Tibial artery (tissue), 4 donors: ENCODE results near the gene LETM1.

ENCODE experiments used
- DNase-seq, 2 donors: peaks; one replicate each; pipeline ENCODE4 v3.0.0-alpha.2; 2019
- H3K27ac ChIP-seq, 2 donors: fragments of 200-600 bp; sonication (generic) in 1 of 2; 1 replicate in 1 of 2; 2 replicates in 1 of 2; pipeline ENCODE4 v1.5.1; 2018 to 2019; ENCODE audit warnings: mild to moderate bottlenecking in 1 of 2
- H3K27me3 ChIP-seq, 2 donors: fragments of 200-600 bp; sonication (generic) in 1 of 2; one replicate each; pipeline versions ENCODE4 v1.5.1 to v1.6.0; 2016 to 2019
- H3K36me3 ChIP-seq, 3 donors: fragments of 200-600 bp; sonication (generic) in 2 of 3; one replicate each; pipeline ENCODE4 v1.5.1; 2016 to 2019; ENCODE audit warnings: mild to moderate bottlenecking in 2 of 3
- H3K4me1 ChIP-seq, 4 donors: fragments of 200-600 bp; sonication (generic) in 2 of 4; 1 replicate in 3 of 4; 2 replicates in 1 of 4; pipeline ENCODE4 v1.5.1; 2016 to 2019
- H3K4me3 ChIP-seq, 2 donors: fragments of 200-600 bp; sonication (generic) in 1 of 2; 1 replicate in 1 of 2; 2 replicates in 1 of 2; pipeline ENCODE4 v1.5.1; 2018 to 2019; ENCODE audit warnings: mild to moderate bottlenecking in 2 of 2
- H3K9me3 ChIP-seq, 3 donors: fragments of 200-600 bp; sonication (generic) in 1 of 3; one replicate each; pipeline ENCODE4 v1.5.1; 2016 to 2019
- CTCF ChIP-seq, 2 experiments: fragments of 200-600 bp in 1 of 2; fragments of 450-650 bp in 1 of 2; IDR thresholded peaks; one replicate each; pipeline ENCODE4 v1.5.1; 2017 to 2019; ENCODE audit warnings: antibody characterized with exemption in 2 of 2, mild to moderate bottlenecking in 1 of 2, moderate library complexity in 1 of 2
- intact Hi-C: fragments of 100-400 bp; cut with DNase I; formaldehyde crosslinking; loops from one replicate; pipeline ENCODE4 v1.15.0; 2023; ENCODE audit warnings: low total_unique reads

Gene LETM1

DNA sequence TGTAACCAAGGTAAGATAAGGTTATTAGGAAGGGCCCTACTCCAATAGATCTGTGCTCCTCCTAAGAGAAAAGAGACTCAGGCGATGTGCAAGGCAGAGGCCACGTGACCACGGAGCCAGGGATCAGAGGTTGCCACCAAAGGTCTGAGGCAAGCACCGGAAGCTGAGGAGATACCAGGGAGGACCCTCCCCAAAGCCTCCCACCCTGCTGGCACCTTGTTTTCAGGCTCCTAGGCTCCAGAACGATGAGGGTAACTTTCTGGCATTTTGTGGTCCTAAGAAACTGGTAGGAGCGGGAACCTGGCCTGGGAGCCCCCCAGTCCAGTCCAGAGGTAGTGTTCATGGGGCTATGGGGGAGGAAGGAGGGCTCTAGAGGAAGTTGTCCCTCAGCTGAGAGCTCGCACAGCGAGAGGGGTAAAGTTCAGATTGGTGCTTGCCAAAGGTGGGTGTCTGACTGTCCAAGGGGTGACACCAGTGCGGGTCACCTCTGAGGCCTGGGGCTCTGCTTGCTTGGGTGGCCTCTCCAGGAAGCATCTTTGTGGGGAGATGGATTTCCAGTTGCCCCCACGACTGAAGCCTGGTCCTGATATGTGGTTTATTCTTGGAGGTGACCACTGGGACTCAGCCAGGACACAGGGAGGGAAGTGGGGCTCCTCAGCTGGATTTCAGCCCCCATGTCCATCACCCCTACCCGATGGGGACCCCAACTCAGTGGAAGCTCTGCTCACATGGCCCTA is 7.5 kb upstream of the LETM1 start:
- H3K9me3 ChIP-seq, result no peaks in the 10 kb centered on the region
- TF ChIP-seq CTCF (IDR thresholded peaks at IDR 0.05), result no peak
- H3K4me1 ChIP-seq, result peaks cover 0 to 7% (median 3%) of the 10 kb centered on the region in 4 donors
- no peak overlapping the region for H3K4me3 ChIP-seq
- H3K36me3 ChIP-seq, result no peaks in the 10 kb centered on the region
- no peak overlapping the region for H3K27ac ChIP-seq
- H3K27me3 ChIP-seq, result peaks cover 0 to 58% of the 10 kb centered on the region in 2 donors
- intact Hi-C loops, result no loop called here
- no peak for DNase-seq

- Histone ChIP-seq H3K4me3 (no peak overlapping the region), H3K27ac (no peak overlapping the region), H3K9me3 (no peaks in the 10 kb centered on the region), H3K4me1 (peaks cover 0 to 7% (median 3%) of the 10 kb centered on the region in 4 donors), H3K36me3 (no peaks in the 10 kb centered on the region), H3K27me3 (peaks cover 0 to 58% of the 10 kb centered on the region in 2 donors)
- DNase-seq, result no peak
- intact Hi-C loops, result no loop called here
- no peak for TF ChIP-seq CTCF (IDR thresholded peaks at IDR 0.05)
These were observed 7.0 kb upstream of the LETM1 start for GRCh38 chr4:1862961-1863296.

DNA sequence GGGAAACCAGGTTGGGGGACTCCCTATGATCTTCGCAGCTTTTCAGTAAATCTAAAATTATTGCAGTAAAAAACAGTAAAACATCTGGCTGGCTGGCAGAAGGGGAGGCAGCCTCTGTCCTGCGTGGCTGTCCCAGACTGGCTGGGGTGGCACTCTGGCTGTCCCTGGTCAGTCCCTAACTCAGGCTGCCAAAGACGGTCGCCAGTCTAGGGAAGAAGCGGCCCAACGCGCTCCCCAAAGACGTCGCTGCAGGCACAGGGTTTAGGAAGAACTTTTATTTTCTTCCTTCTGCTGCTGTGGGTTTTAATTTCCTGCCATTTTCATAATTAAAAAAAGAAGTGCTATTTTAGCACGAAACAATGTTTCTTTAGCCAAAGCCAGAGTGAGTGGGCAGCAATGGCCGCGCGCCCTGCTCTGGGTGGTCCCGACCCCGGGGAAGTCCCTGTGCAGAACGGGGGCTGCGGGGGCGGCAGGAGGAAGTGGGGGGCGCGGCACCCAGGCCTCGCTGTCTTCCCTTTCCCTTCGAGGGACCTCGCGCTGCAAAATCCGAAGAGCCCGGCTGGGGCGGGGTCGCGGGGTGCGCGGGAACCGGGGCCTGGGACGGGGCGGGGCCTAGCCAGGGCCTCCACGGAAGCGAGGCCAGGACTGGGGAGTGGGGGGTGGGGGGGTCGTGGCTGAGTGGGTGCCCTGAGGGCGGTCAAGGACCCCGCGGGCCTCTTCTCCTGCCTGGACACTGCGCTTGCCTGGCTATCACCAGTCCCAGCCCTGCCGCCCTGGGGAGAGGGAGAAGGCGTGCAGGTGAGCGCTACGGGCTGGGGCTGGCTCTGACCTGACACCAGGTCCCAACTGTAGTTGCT is 6.3 kb upstream of the LETM1 start:
- Histone ChIP-seq H3K27me3 (peaks cover 0 to 58% of the 10 kb centered on the region in 2 donors), H3K36me3 (no peaks in the 10 kb centered on the region), H3K4me3 (peak overlapping the region in 1 of 2 donors; percentile 12), H3K9me3 (no peaks in the 10 kb centered on the region), H3K27ac (no peak overlapping the region), H3K4me1 (peaks cover under 1 to 12% (median 8%) of the 10 kb centered on the region in 4 donors)
- intact Hi-C loops, result no loop called here
- DNase-seq, result no peak
- no peak for TF ChIP-seq CTCF (IDR thresholded peaks at IDR 0.05)

- peaks cover 9 to 33% (median 20%) of the 10 kb centered on the region in 4 donors for H3K4me1 ChIP-seq
- no peaks in the 10 kb centered on the region for H3K9me3 ChIP-seq
- DNase-seq, result no peak
- no peak for TF ChIP-seq CTCF (IDR thresholded peaks at IDR 0.05)
- H3K4me3 ChIP-seq, result no peak overlapping the region
- peaks cover 0 to 33% of the 10 kb centered on the region in 2 donors for H3K27me3 ChIP-seq
- intact Hi-C loops, result loop anchor here (10.0 kb wide), 1 partner anchor 45 kb away; no protein-coding TSS in a partner anchor
- H3K36me3 ChIP-seq, result no peaks in the 10 kb centered on the region
- no peak overlapping the region for H3K27ac ChIP-seq
These were observed 3.4 kb upstream of the LETM1 start for GRCh38 chr4:1859389-1859753.

DNA sequence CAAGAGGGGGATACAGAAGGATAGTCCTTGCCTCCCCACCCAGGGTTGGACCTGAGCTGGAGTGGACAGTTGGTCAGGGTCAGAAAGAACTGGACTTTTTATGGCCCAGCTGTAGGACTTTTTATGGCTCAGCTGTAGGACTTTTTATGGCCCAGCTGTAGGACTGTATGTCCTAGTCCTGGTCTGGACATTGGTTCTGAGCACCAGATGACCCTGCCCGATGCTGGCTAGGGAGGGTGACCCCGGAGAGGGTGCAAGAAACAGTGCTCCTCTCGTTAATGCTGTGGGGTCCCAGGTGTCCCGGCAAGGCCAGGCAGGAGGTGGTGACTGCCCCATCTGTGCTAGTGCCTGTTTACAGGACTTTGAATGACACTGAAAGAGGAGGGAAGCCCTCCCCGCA is 2.0 kb upstream of the LETM1 start:
- intact Hi-C loops, result loop anchor here (10.0 kb wide), 1 partner anchor 47 kb away; no protein-coding TSS in a partner anchor
- Histone ChIP-seq H3K27ac (no peak overlapping the region), H3K27me3 (peaks cover 0 to 18% of the 10 kb centered on the region in 2 donors), H3K4me1 (peaks cover 9 to 39% (median 23%) of the 10 kb centered on the region in 4 donors), H3K4me3 (no peak overlapping the region), H3K9me3 (no peaks in the 10 kb centered on the region), H3K36me3 (no peaks in the 10 kb centered on the region)
- no peak for DNase-seq
- no peak for TF ChIP-seq CTCF (IDR thresholded peaks at IDR 0.05)
